ENCODE data around the gene RNF25.

The RNF25 gene

GRCh38 chr2:218680061-218680460, 8.3 kb upstream of the RNF25 start:
- no peak for DNase-seq (ENCODE audit: low read depth)

DNA sequence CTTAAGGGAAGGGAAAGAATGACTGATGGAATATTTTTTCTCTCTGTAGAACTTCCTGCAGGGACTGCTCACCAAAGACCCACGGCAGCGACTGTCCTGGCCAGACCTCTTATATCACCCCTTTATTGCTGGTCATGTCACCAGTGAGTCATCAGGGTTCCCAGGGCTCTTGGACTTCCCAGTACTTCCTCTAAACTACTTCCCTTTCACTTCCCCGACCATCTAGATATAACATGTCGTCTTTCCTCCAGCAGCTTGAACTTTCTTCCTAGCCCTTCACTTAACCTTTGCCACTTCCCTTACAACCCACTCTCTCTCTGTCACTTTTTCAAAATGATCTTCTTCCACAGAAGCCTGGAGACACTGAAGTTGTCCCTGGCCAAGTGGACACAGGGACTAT, 7.3 kb upstream of the RNF25 start:
- no peak for DNase-seq (ENCODE audit: low read depth)

DNA sequence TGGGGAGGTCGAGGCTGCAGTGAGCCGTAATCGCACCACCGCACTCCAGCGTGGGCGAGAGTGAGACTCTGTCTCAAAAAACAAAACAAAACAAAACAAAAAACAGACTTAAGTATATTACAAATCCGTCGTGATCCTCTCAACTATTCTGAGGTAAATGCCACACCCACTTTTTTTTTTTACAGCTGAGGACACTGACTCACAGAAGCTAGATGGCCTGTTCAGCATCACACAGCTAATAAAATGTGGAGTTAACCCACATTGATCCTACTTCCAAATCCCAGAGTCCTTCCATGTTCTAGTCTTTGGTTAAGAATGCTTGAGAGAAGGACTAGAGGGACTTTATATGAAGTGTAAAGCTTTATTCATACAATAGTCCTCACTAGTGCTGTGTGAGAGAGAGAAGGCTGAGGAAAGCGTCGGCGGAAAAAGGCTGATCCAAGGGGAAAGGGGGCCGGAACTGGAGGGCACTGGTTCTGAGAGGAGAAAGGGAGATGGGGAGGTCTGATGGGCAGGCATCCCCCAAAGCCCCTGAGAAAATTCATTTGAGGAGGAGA, 627 bp downstream of the RNF25 start:
- no peak for DNase-seq (ENCODE audit: low read depth)

DNA sequence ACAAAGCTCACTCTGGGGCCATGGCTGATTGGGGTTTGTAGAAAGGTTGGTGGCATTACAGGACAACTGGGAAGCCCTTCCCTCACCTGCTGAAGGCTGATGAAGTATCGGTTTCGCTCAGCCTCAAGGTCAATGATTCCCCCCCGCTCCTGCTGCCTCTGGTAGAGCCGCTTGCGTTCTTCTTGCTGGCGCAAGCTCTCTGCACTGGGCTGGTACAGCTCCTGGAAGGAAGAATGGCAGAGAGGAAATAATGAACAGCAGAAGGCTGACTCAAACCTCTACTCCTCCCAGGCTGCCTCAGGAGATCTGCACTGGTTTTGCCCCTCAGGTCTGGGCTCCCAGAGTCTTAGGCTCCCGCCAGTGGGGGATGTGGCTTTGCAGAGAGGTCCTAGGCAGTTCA, 7.1 kb downstream of the RNF25 start:
- DNase-seq (ENCODE audit: low read depth) = no peak

- DNase-seq (ENCODE audit: low read depth) = no peak
Measured at GRCh38 chr2:218663901-218664300, 7.9 kb downstream of the RNF25 start.

DNA sequence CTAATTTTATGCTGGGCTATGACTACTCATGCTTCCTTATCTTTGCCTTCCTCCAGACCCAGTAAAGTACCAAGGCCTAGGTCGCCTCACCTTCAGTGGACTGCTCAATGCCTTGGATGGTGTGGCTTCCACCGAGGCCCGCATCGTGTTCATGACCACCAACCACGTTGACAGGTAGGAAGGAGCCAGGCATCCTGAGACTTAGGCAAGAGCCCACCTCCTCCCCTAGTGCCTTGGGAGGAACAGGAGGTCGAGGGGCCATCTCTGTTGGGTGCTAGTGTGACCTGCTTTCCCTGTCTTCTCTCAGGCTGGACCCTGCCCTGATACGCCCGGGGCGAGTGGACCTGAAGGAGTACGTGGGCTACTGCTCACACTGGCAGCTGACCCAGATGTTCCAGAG, 9.0 kb downstream of the RNF25 start:
- no peak for DNase-seq (ENCODE audit: low read depth)

- no peak for DNase-seq (ENCODE audit: low read depth)
Measured at GRCh38 chr2:218662377-218662776, 9.4 kb downstream of the RNF25 start.

DNA sequence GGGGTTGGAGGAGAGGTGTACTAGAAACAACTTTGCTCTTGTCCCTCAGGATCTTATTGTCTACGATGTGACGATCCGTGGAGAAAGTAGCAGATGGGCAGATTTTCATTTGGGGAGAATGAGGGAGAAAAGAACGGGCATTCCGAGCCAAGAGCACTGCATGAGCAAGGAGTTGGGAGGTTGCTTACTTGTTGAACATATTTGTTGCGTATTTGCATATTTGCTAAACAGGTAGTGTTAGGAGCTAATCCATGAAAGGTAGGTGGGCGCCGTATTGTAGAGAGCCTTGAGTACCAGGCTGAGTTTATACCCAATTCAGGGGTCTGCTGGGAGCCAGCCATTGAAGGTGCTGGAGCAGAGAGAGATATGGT, 11.8 kb downstream of the RNF25 start:
- DNase-seq (ENCODE audit: low read depth) = no peak

DNA sequence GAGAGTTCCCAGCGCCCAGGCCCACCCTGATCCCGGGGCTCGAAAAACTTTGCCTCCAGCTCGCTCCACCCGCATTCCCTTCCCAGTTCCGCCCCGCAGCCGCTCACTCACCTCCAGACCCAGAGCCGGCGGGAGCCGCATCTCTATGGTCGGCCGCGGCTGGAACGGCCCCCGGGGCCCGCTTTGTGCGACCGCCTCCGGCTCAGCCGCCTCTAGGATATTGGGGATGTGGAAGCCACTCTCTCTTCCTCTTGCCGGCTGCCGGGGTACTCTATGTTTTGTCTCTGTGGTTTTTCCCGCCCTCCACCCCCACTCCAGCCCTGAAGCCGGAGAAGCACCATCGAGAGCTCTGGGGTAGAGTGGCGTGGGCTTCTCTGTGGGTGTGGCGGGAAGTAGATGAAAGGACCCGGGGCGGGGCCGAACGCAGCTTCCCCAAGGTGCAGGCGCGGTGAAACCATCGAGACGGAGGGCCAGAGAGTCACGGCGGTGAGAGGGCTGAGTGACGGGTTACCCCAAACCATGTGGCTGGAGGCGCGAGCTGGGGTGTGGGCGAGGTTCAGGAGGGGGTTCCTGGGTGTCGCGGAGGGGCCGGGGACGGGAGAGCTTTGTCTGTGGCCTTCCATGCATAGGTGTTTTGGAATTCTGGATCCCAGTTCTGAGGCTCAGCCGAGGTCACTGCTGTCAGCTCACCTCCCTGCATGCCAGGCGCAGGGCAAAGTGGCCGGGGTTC, 12.4 kb downstream of the RNF25 start, which contains the start of the genes BCS1L and ZNF142:
Gene BCS1L, plus strand, starts transcription at position 426 of the 730 bp plus-strand sequence. CDS start 1,305 bp downstream, outside the sequence.
Gene ZNF142, minus strand, starts transcription at position 366 of the 730 bp plus-strand sequence. CDS start 3,194 bp downstream, outside the sequence.
- peak; percentile 94 for DNase-seq (ENCODE audit: low read depth)

GRCh38 chr2:218658671-218659257, 13.0 kb downstream of the RNF25 start:
- DNase-seq (ENCODE audit: low read depth) = peak; percentile 39

GRCh38 chr2:218655751-218656150, 16.1 kb downstream of the RNF25 start:
- no peak for DNase-seq (ENCODE audit: low read depth)

DNA sequence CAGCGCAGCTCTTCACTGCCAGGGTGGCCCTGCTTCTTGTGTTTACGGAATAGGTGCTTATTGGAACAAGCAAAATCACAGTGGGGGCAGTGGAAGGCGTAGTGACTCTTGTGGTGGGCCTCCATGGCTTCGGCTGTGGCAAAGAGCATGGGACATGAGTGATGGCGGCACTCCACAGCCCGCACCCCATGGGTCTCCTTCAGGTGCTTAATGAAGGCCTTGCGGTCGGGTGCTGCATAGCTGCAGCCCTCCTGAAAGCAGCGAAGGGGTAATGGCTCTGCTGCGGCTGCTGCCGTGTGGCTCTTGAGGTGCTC, 23.1 kb downstream of the RNF25 start:
- no peak for DNase-seq (ENCODE audit: low read depth)

DNA sequence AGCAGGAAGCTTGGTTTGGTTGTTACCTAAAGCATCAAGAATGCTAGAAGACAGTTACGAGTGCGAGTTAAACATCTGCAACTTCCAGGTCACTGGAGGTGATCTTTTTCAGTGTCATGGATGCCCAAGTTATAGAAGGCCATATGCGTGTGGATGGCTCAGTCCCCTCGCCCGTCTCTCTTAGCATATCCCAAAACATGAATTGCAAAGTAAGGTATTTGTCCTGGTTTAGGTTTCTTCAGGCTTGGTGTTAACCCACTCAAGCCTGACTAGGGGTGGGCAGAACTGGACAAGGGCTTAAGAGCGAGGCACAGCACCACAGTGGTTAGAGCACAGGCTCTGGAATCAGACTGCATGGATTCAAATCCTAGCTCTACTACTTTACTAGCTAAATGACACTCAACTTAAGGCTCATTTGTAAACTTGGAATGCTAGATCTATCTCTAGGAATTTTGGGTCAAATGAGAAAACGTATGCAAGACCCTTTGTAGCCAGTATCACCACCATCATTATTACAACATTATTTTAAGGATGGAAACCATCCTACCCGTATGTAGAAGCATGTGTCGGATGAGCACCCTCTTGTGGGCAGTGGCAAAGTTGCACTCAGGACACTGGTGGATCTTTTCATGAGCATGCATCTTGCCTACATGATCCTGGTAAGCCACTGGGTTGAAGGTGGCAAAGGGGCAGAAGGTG, 23.6 kb downstream of the RNF25 start:
- DNase-seq (ENCODE audit: low read depth) = peak; percentile 39

DNA sequence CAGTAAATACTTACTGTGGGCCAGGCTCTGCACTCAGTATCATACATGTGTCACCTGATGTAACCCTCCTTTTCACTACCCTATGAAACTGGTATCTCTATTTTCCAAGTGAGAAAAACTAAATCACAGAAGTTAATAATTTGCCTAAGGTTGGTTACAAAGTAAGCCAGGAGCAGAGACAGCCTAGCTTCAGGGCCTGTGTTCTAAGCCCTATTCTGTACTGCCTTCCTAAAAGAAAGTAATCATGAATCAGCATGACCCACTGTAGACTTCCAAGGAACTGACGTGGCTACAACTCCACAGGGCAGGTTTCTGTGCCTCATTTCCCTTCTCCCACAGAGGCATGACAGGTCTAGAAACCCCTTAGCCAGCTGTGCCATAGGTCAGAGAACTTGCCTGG, 26.7 kb downstream of the RNF25 start:
- no peak for DNase-seq (ENCODE audit: low read depth)

DNA sequence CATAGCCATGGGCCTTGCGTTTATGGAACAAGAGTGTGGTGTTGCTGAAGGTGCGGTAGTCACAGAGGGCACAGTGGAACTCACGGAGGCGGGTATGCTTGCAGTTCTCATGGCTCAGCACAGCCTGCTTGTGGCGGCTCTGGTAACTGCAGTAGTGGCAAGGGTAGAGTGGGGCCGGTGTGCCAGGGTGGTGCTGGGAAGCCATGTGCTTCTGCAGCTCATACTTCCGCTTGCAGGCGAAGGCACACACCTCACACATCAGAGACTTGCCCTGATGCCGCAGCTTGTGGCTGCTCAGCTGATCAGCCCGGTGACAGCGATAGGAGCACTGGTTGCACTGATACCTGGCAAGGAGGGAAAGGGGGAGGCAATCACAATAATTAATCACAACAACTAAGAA, 27.1 kb downstream of the RNF25 start:
- DNase-seq (ENCODE audit: low read depth) = no peak

DNA sequence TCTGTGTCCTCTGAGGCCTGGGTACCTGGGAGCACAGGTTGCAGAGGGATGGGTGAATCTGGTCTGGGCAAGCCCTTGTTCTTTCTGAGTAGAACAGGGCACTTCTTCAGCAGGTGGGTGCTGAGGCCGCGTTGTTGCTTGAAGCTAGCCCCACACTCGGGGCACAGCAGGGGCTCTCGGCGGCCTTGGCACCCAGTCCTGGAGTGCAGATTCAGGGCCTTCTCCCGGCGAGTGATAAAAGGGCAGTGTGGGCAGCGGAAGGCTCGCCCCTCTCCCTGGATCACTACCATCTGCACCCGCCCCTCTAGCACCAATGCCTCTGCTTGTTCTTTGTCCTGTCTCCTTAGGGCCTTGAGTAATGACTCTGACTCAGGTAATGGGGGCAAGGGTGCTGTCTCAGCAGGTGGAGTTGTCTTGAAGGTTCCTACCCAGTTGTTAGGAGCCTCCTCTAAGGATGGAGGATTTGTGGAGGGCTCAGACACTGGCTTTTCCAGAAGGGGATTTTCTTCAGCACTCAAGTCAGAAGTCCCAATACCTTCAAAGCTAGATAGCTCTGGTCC, 28.0 kb downstream of the RNF25 start:
- no peak for DNase-seq (ENCODE audit: low read depth)

DNA sequence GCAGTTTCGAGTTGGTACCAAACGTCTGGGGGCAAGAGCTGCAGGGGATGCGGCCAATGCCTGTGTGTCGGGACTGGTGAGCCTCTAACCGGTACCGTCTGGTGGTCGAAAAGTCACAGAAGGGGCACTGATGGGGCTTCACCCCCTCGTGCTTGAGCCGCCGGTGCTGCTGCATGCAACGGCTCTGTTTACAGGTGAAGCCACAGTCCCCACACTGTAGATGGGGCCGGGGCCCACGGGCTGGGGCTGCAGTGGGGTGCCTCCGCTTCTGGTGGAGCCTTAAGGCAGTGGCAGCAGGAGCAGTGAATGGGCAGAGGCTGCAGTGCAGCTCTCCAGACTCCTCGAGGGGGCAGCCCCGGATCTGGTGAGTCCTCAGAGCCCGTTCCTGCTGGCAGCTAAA, 29.0 kb downstream of the RNF25 start:
- no peak for DNase-seq (ENCODE audit: low read depth)

GRCh38 chr2:218642121-218642656, 29.6 kb downstream of the RNF25 start:
- DNase-seq (ENCODE audit: low read depth) = no peak

GRCh38 chr2:218638372-218638771, 33.4 kb downstream of the RNF25 start:
- no peak for DNase-seq (ENCODE audit: low read depth)

DNA sequence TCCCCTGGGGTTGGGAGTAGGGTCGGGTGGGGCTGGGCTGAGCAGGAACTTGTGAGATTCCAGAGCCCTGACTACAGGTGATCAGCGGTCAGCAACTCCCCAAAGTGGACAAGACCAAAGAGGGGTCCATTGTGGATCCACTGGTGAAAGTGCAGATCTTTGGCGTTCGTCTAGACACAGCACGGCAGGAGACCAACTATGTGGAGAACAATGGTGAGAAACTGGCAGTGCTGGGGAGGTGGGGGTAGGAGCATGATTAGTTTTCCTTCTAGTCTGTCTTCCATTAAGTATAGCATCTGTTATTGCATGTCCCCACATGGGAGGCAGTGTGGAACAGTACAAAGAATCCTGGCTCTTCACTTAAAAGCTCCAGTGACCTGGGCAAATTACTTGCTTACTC, 36.1 kb downstream of the RNF25 start:
- DNase-seq (ENCODE audit: low read depth) = no peak

GRCh38 chr2:218631837-218632236, 40.0 kb downstream of the RNF25 start:
- no peak for DNase-seq (ENCODE audit: low read depth)

GRCh38 chr2:218627939-218628338, 43.9 kb downstream of the RNF25 start:
- DNase-seq (ENCODE audit: low read depth) = no peak

Data from activated T-cell treated with anti-CD3 and anti-CD28 coated beads for 48 hours (primary cell).